GM03348 (cell line): ENCODE results near the gene AFF2.

Experiments used
- DNase-seq: peaks from one replicate; pipeline ENCODE4 v3.0.0; 2012; ENCODE audit warnings: low spot score

The AFF2 gene

GRCh38 chrX:148928811-148929210 lies 428.4 kb downstream of the AFF2 start:
- DNase-seq: peak; percentile 25

GRCh38 chrX:148929686-148930085 lies 429.3 kb downstream of the AFF2 start:
- DNase-seq: peak; percentile 15

- DNase-seq: no peak
Measured at GRCh38 chrX:148930206-148930729, 429.9 kb downstream of the AFF2 start.

GRCh38 chrX:148933881-148934280 lies 433.5 kb downstream of the AFF2 start:
- DNase-seq: no peak

- no peak for DNase-seq
Measured at GRCh38 chrX:148938348-148938747, 437.9 kb downstream of the AFF2 start.

GRCh38 chrX:148940411-148940996 lies 440.1 kb downstream of the AFF2 start:
- DNase-seq: no peak

- DNase-seq: no peak
Measured at GRCh38 chrX:148942754-148943153, 442.3 kb downstream of the AFF2 start.

- no peak for DNase-seq
Measured at GRCh38 chrX:148947399-148947975, 447.1 kb downstream of the AFF2 start.

GRCh38 chrX:148956352-148956751 lies 455.9 kb downstream of the AFF2 start:
- no peak for DNase-seq

GRCh38 chrX:148958901-148959300 lies 458.5 kb downstream of the AFF2 start:
- DNase-seq: peak; percentile 7

GRCh38 chrX:148960060-148960459 lies 459.6 kb downstream of the AFF2 start:
- DNase-seq: no peak

- DNase-seq: no peak
Measured at GRCh38 chrX:148961985-148962384, 461.6 kb downstream of the AFF2 start.

GRCh38 chrX:148976571-148977400 lies 476.4 kb downstream of the AFF2 start:
- no peak for DNase-seq

GRCh38 chrX:148979786-148980185 lies 479.4 kb downstream of the AFF2 start:
- DNase-seq: no peak

GRCh38 chrX:148984238-148984637 lies 483.8 kb downstream of the AFF2 start:
- no peak for DNase-seq

- no peak for DNase-seq
Measured at GRCh38 chrX:148991502-148991901, 491.1 kb downstream of the AFF2 start.

GRCh38 chrX:148995661-148996060 lies 495.2 kb downstream of the AFF2 start:
- DNase-seq: no peak

GRCh38 chrX:149002320-149002719 lies 501.9 kb downstream of the AFF2 start:
- DNase-seq: no peak

- DNase-seq: peak; percentile 5
Measured at GRCh38 chrX:149003863-149004660, 503.6 kb downstream of the AFF2 start.

- DNase-seq: no peak
Measured at GRCh38 chrX:149004936-149005335, 504.5 kb downstream of the AFF2 start.

GRCh38 chrX:149006235-149006634 lies 505.8 kb downstream of the AFF2 start:
- DNase-seq: no peak

- no peak for DNase-seq
Measured at GRCh38 chrX:149007423-149007822, 507.0 kb downstream of the AFF2 start.
